ENCODE data around the gene TOR4A. TPM values are rescaled to one million over a fixed set of nuclear protein-coding genes. Genes with fewer than 3 reads are reported as not detected.

The TOR4A gene
- total and polyA plus RNA-seq, 2 experiments from 2014 or later = 2.0 to 19.0 TPM

GRCh38 chr9:137230705-137231371 lies 46.7 kb upstream of the TOR4A start, which contains the start of gene SLC34A3 (continued):
- TF ChIP-seq REST (IDR thresholded peaks at IDR 0.05; ENCODE audit: unreplicated experiment) (no peak), JUNB (IDR thresholded peaks at IDR 0.05; ENCODE audit: unreplicated experiment) (no peak), ZNF331 (CRISPR knock-in tag; IDR thresholded peaks at IDR 0.05; ENCODE audit: low read depth) (no peak), CTCF (conservative IDR thresholded peaks at IDR 0.05; ENCODE audit: low read depth in 2 of 2) (no peak)

- no peak overlapping the region for H3K27ac Mint-ChIP-seq
- Histone ChIP-seq H4K20me1 (replicated peaks; ENCODE audit: insufficient read depth) (no peaks in the 10 kb centered on the region), H3K9me2 (ENCODE audit: insufficient read depth) (no peaks in the 10 kb centered on the region), H3K4me2 (no peak overlapping the region), H3K27me3 (ENCODE audit: insufficient read depth) (no peaks in the 10 kb centered on the region), H3K27ac (ENCODE audit: low read depth) (no peak overlapping the region), H3K36me3 (ENCODE audit: insufficient read depth) (no peaks in the 10 kb centered on the region), H3K79me2 (replicated peaks; ENCODE audit: insufficient read depth) (no peaks in the 10 kb centered on the region), H3F3A (replicated peaks; ENCODE audit: low read depth) (no peaks in the 10 kb centered on the region), H3K4me1 (ENCODE audit: insufficient read depth) (no peaks in the 10 kb centered on the region), H3K4me3 (no peak overlapping the region), H2AFZ (no peak overlapping the region)
- ATAC-seq = no peak
- no peak overlapping the region for H3K4me3 Mint-ChIP-seq
- no peaks in the 10 kb centered on the region for H3K36me3 Mint-ChIP-seq (ENCODE audit: low read depth)
- H3K27me3 Mint-ChIP-seq (ENCODE audit: insufficient read depth, low read depth, poor library complexity) = peaks cover 5% of the 10 kb centered on the region
- H3K9me3 Mint-ChIP-seq = no peaks in the 10 kb centered on the region
- peaks cover 7% of the 10 kb centered on the region; the same call in 2 of the 3 replicates for H3K4me1 Mint-ChIP-seq
- no peak for DNase-seq (ENCODE audit: low spot score)
- TF ChIP-seq STAT1 (IDR thresholded peaks at IDR 0.05; ENCODE audit: unreplicated experiment) = no peak
- no peak for TF ChIP-seq EZH2 (IDR thresholded peaks at IDR 0.05; ENCODE audit: low read depth, unreplicated experiment)
- TF ChIP-seq EZH2phosphoT487 (IDR thresholded peaks at IDR 0.05; ENCODE audit: unreplicated experiment) = no peak
- TF ChIP-seq CREB1 (CRISPR knock-in tag; IDR thresholded peaks at IDR 0.05; ENCODE audit: low read depth) = no peak
- no peak for TF ChIP-seq JUNB (IDR thresholded peaks at IDR 0.05; ENCODE audit: unreplicated experiment)
- TF ChIP-seq ZNF114 (CRISPR knock-in tag; IDR thresholded peaks at IDR 0.05) = no peak
- TF ChIP-seq ZNF462 (CRISPR knock-in tag; IDR thresholded peaks at IDR 0.05) = no peak
These were observed 46.0 kb upstream of the TOR4A start for GRCh38 chr9:137231372-137232039.

All from GM23338 (cell line).